Calu3 (cell line): ENCODE data around the gene TBC1D9. TPM values are rescaled to one million over a fixed set of nuclear protein-coding genes. Genes with fewer than 3 reads are reported as not detected.
"Not testable (repeated sequence)": the region's sequence is repeated elsewhere in the genome, so short reads cannot be mapped to it uniquely, and the experiment has no call there.

Source experiments
- BruUV-seq: library from RNA; stranded (reverse); fragments of 400-500 nt; replicated peaks from 2 replicates; lab custom pipeline; 2021; lab: Mats Ljungman, UMichigan
- CTCF ChIA-PET: fragments of 300-600 bp; sonication (Branson Sonifier 250); formaldehyde crosslinking; loops from one replicate; lab custom pipeline; 2022; ENCODE audit warnings: antibody characterized with exemption; lab: Charles Lee
- DNase-seq: peaks from one replicate; pipeline ENCODE4 v3.0.0; 2022
- H3K27ac Mint-ChIP-seq: one replicate; pipeline ENCODE4 v1.8.0; 2022; ENCODE audit warnings: mixed read lengths; ENCODE audit not compliant: unreplicated experiment
- H3K27me3 Mint-ChIP-seq: one replicate; pipeline ENCODE4 v1.8.0; 2022; ENCODE audit warnings: mixed read lengths; ENCODE audit not compliant: unreplicated experiment
- H3K36me3 Mint-ChIP-seq: one replicate; pipeline ENCODE4 v1.8.0; 2022; ENCODE audit warnings: mild to moderate bottlenecking, moderate library complexity, mixed read lengths; ENCODE audit not compliant: insufficient read depth, unreplicated experiment
- H3K4me1 Mint-ChIP-seq: one replicate; pipeline ENCODE4 v1.8.0; 2022; ENCODE audit warnings: mild to moderate bottlenecking, low read depth, mixed read lengths; ENCODE audit not compliant: unreplicated experiment
- H3K4me3 Mint-ChIP-seq: one replicate; pipeline ENCODE4 v1.8.0; 2022; ENCODE audit warnings: mild to moderate bottlenecking, low read depth, moderate library complexity, mixed read lengths; ENCODE audit not compliant: unreplicated experiment
- H3K9me3 Mint-ChIP-seq: one replicate; pipeline ENCODE4 v1.8.0; 2022; ENCODE audit warnings: low read depth, mixed read lengths; ENCODE audit not compliant: unreplicated experiment
- intact Hi-C: fragments of 100-400 bp; cut with micrococcal nuclease; formaldehyde crosslinking; loops from one replicate; pipeline ENCODE4 v1.10.0; 2022; ENCODE audit not compliant: unreplicated experiment
- total RNA-seq: library from RNA; stranded (reverse); gene quantifications from 2 replicates; pipeline ENCODE4 v1.2.3, GENCODE V29; 2022
- TF ChIP-seq, protein P1 (sequence below): fragments of 200-600 bp; IDR thresholded peaks from one replicate; pipeline ENCODE4 v1.8.0; 2022; ENCODE audit warnings: antibody characterized with exemption; ENCODE audit not compliant: unreplicated experiment

The TBC1D9 gene
- total RNA-seq, 1 experiment from 2014 or later, result 9.4 TPM

DNA sequence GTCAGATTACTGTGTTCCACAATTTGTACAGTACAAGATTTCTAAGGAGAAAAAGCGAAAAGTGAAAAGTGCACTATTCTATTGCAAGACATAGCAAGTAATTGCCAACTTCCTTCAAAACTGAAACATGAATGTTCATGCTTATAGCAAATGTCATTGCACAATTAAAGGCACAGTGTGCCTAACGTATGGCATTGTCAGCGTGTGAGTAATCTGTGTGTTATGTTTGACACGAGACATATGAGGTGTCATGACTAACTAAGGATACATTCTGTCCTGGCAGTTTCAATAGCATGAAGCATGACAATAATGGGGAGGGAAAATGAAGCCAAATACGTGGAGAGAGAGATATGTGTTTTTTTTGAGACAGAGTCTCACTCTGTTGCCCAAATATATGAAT lies 33.6 kb upstream of the TBC1D9 start:
- no peak overlapping the region for H3K4me3 Mint-ChIP-seq
- CTCF ChIA-PET, result no interaction called here
- H3K4me1 Mint-ChIP-seq, result no peaks in the 10 kb centered on the region
- H3K27ac Mint-ChIP-seq, result no peak overlapping the region
- no peaks in the 10 kb centered on the region for H3K36me3 Mint-ChIP-seq
- BruUV-seq, result no TSS peak
- DNase-seq, result no peak
- intact Hi-C loops, result no loop called here
- H3K27me3 Mint-ChIP-seq, result peaks cover 41% of the 10 kb centered on the region
- TF ChIP-seq, protein P1, sequence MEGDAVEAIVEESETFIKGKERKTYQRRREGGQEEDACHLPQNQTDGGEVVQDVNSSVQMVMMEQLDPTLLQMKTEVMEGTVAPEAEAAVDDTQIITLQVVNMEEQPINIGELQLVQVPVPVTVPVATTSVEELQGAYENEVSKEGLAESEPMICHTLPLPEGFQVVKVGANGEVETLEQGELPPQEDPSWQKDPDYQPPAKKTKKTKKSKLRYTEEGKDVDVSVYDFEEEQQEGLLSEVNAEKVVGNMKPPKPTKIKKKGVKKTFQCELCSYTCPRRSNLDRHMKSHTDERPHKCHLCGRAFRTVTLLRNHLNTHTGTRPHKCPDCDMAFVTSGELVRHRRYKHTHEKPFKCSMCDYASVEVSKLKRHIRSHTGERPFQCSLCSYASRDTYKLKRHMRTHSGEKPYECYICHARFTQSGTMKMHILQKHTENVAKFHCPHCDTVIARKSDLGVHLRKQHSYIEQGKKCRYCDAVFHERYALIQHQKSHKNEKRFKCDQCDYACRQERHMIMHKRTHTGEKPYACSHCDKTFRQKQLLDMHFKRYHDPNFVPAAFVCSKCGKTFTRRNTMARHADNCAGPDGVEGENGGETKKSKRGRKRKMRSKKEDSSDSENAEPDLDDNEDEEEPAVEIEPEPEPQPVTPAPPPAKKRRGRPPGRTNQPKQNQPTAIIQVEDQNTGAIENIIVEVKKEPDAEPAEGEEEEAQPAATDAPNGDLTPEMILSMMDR, result no peak
- H3K9me3 Mint-ChIP-seq, result no peaks in the 10 kb centered on the region

GRCh38 chr4:140782787-140783186 lies 26.6 kb upstream of the TBC1D9 start:
- H3K9me3 Mint-ChIP-seq, CTCF ChIA-PET, DNase-seq, H3K4me1 Mint-ChIP-seq, H3K4me3 Mint-ChIP-seq, H3K27ac Mint-ChIP-seq, intact Hi-C loops, BruUV-seq, H3K36me3 Mint-ChIP-seq: not testable (repeated sequence)
- peaks cover 27% of the 10 kb centered on the region for H3K27me3 Mint-ChIP-seq

- BruUV-seq, result no TSS peak
- TF ChIP-seq, protein P1, result no peak
- H3K36me3 Mint-ChIP-seq, result no peaks in the 10 kb centered on the region
These were observed 25.4 kb upstream of the TBC1D9 start for GRCh38 chr4:140781596-140781995.

DNA sequence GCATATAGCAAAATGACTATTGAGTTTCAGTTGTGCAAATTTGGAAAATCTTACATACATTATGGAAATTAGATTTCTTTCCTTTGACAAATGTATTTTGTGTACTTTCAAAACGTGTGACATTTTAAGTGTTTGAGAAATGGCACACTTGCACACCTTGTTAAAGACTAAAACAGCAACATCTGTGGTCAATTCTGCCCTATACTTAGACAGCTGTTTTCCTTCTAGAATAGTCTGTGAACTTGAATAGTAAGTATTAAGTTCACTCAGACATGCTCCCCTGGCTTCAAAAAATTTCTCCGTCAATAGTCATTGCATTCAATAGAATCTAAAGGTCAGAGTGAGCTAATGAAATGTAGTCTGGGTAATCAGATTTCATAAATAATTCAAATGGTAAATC lies 21.7 kb upstream of the TBC1D9 start:
- H3K9me3 Mint-ChIP-seq, result no peaks in the 10 kb centered on the region
- H3K36me3 Mint-ChIP-seq, result no peaks in the 10 kb centered on the region
- TF ChIP-seq, protein P1, result no peak
- H3K27me3 Mint-ChIP-seq, result peaks cover 15% of the 10 kb centered on the region
- no peak for DNase-seq
- intact Hi-C loops, result no loop called here
- BruUV-seq, result no TSS peak
- no peaks in the 10 kb centered on the region for H3K4me1 Mint-ChIP-seq
- H3K27ac Mint-ChIP-seq, result no peak overlapping the region
- H3K4me3 Mint-ChIP-seq, result no peak overlapping the region
- CTCF ChIA-PET, result interaction anchor here (0.6 kb wide), 1 partner anchor 1792 kb away, joined by 3 read pairs; no protein-coding TSS in a partner anchor

More at GRCh38 chr4:140781596-140781995, 25.4 kb upstream of the TBC1D9 start:
- no peak overlapping the region for H3K27ac Mint-ChIP-seq
- no peaks in the 10 kb centered on the region for H3K9me3 Mint-ChIP-seq
- H3K4me3 Mint-ChIP-seq, result no peak overlapping the region
- peaks cover 16% of the 10 kb centered on the region for H3K27me3 Mint-ChIP-seq
- intact Hi-C loops, result no loop called here
- H3K4me1 Mint-ChIP-seq, result no peaks in the 10 kb centered on the region
- DNase-seq, result no peak
- CTCF ChIA-PET, result interaction anchor here (0.7 kb wide), 1 partner anchor 553 kb away, joined by 3 read pairs; no protein-coding TSS in a partner anchor

DNA sequence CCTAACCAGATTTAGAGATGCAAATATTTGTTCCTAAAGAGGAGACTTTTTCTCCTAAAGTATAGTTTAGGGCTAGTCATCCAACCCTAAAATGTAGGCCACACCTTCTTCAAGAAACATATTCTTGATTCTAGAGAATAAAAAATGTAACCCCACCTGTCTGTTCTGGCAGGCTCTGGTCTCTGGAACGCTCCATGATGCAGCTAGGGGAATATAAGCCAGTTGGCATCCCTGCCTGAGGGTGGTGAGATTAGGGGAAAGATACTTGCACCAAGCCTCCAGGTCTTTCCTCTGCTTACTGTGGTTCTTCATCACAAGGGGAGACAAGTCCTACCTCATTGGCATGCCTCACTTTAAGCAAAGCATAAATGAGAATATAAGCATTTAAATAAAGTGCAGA lies 21.2 kb upstream of the TBC1D9 start:
- no peaks in the 10 kb centered on the region for H3K9me3 Mint-ChIP-seq
- intact Hi-C loops, result no loop called here
- H3K4me3 Mint-ChIP-seq, result no peak overlapping the region
- TF ChIP-seq, protein P1, result no peak
- no peak overlapping the region for H3K27ac Mint-ChIP-seq
- no TSS peak for BruUV-seq
- no peaks in the 10 kb centered on the region for H3K36me3 Mint-ChIP-seq
- DNase-seq, result no peak
- H3K4me1 Mint-ChIP-seq, result no peaks in the 10 kb centered on the region
- CTCF ChIA-PET, result interaction anchor here (0.6 kb wide), 1 partner anchor 1792 kb away, joined by 3 read pairs; no protein-coding TSS in a partner anchor
- H3K27me3 Mint-ChIP-seq, result peaks cover 15% of the 10 kb centered on the region
